Prostate gland (tissue), 2 donors: Measurements from ENCODE around the gene TMEM219. TPM values are rescaled to one million over a fixed set of nuclear protein-coding genes. Genes with fewer than 3 reads are reported as not detected.
"Not testable (repeated sequence)": the region's sequence is repeated elsewhere in the genome, so short reads cannot be mapped to it uniquely, and the experiment has no call there.

Experiments used
- DNase-seq: peaks from one replicate; pipeline ENCODE4 v3.0.0-alpha.2; 2019; ENCODE audit warnings: low spot score
- H3K27ac ChIP-seq, 2 donors: fragments of 200-600 bp; sonication (generic); 2 replicates each; pipeline ENCODE4 v1.5.1; 2017 to 2019
- H3K27me3 ChIP-seq: fragments of 200-600 bp; sonication (generic); replicated peaks from 2 replicates; pipeline ENCODE4 v1.5.1; 2019; ENCODE audit not compliant: insufficient read depth
- H3K36me3 ChIP-seq, 2 donors: fragments of 200-600 bp; sonication (generic); 1 replicate in 1 of 2; 2 replicates in 1 of 2; pipeline versions ENCODE4 v1.5.1 to v1.8.1; 2017 to 2019
- H3K4me1 ChIP-seq: fragments of 200-600 bp; sonication (generic); replicated peaks from 2 replicates; pipeline ENCODE4 v1.5.1; 2019
- H3K4me3 ChIP-seq, 2 donors: fragments of 200-600 bp; sonication (generic); 2 replicates each; pipeline ENCODE4 v1.5.1; 2017 to 2019
- H3K9me3 ChIP-seq: fragments of 200-600 bp; sonication (generic); 2 replicates; pipeline ENCODE4 v1.5.1; 2017
- CTCF ChIP-seq, 4 experiments: fragments of 200-600 bp in 2 of 4; fragments of 450-650 bp in 2 of 4; sonication (generic) in 2 of 4; IDR thresholded peaks; 1 replicate in 3 of 4; 2 replicates in 1 of 4; pipeline ENCODE4 v1.5.1; 2016 to 2019; ENCODE audit warnings: antibody characterized with exemption in 4 of 4, mild to moderate bottlenecking in 2 of 4, moderate library complexity in 2 of 4
- POLR2A ChIP-seq: fragments of 450-650 bp; IDR thresholded peaks from one replicate; pipeline ENCODE4 v1.6.1; 2016; ENCODE audit warnings: antibody characterized with exemption, mild to moderate bottlenecking
- POLR2AphosphoS5 ChIP-seq: sonication (generic); formaldehyde crosslinking; IDR thresholded peaks from one replicate; pipeline ENCODE4 v1.6.1; 2017; ENCODE audit warnings: antibody characterized with exemption
- WGBS: methylation state at CpG from one replicate; pipeline ENCODE4 v1.1.5; 2018; 5-methylcytosine and 5-hydroxymethylcytosine counted together
- intact Hi-C: fragments of 100-400 bp; cut with DNase I; formaldehyde crosslinking; loops from one replicate; pipeline ENCODE4 v1.14.2; 2022
- total RNA-seq, 2 donors: library from RNA; depleted of rRNA; stranded (reverse); fragments of >200 nt; gene quantifications; one replicate each; pipeline ENCODE4 v1.1.0, GENCODE V29; 2016

Gene TMEM219
- total RNA-seq, 2 donors from 2014 or later: 188 to 218 TPM

- no peak overlapping the region for H3K4me3 ChIP-seq
- H3K27ac ChIP-seq: no peak overlapping the region
- intact Hi-C loops: no loop called here
- no peak for DNase-seq
- no peaks in the 10 kb centered on the region for H3K36me3 ChIP-seq
- TF ChIP-seq POLR2AphosphoS5 (no peak), POLR2A (no peak), CTCF (IDR thresholded peaks at IDR 0.05) (no peak)
- no peaks in the 10 kb centered on the region for H3K4me1 ChIP-seq
- 84% methylated on average over 5 of the region's 5 CpGs for WGBS
- H3K9me3 ChIP-seq: no peaks in the 10 kb centered on the region
- no peaks in the 10 kb centered on the region for H3K27me3 ChIP-seq
These were observed 3.1 kb upstream of the TMEM219 start for GRCh38 chr16:29958756-29959155.

DNA sequence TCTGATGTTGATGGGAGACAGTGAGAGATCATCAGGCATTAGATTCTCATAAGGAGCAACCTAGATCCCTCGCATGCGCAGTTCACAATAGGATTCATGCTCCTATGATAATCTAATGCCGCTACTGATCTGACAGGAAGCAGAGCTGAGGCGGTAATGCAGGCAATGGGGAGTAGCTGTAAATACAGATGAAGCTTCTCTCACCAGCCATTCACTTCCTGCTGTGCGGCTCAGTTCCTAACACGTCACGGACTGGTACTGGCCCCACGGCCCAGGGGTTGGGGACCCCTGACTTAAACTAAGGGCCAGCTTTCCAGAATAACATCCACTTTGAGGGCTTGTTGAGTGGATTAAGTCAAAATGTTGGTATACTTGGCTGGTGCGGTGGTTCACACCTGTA, 2.6 kb upstream of the TMEM219 start:
- WGBS: 85% methylated on average over 9 of the region's 9 CpGs
- H3K9me3 ChIP-seq: no peaks in the 10 kb centered on the region
- no peaks in the 10 kb centered on the region for H3K27me3 ChIP-seq
- TF ChIP-seq CTCF (IDR thresholded peaks at IDR 0.05) (no peak), POLR2AphosphoS5 (no peak), POLR2A (no peak)
- no peak overlapping the region for H3K4me3 ChIP-seq
- no peak overlapping the region for H3K27ac ChIP-seq
- DNase-seq: no peak
- intact Hi-C loops: no loop called here
- no peaks in the 10 kb centered on the region for H3K4me1 ChIP-seq
- no peaks in the 10 kb centered on the region for H3K36me3 ChIP-seq

- not testable (repeated sequence) for H3K27ac ChIP-seq, H3K36me3 ChIP-seq, H3K4me1 ChIP-seq, H3K4me3 ChIP-seq, DNase-seq, H3K27me3 ChIP-seq, H3K9me3 ChIP-seq
- intact Hi-C loops: loop anchor here (10.0 kb wide), 1 partner anchor 135 kb away; the partner anchor contains the start of gene MVP
- WGBS: 94% methylated on average over 4 of the region's 4 CpGs
These were observed 2.1 kb upstream of the TMEM219 start for GRCh38 chr16:29959821-29960220.

GRCh38 chr16:29961127-29961478, 776 bp upstream of the TMEM219 start:
- H3K36me3 ChIP-seq: no peaks in the 10 kb centered on the region
- H3K4me3 ChIP-seq: peak overlapping the region; percentile 70 to 71
- H3K9me3 ChIP-seq: no peaks in the 10 kb centered on the region
- H3K27ac ChIP-seq: peak overlapping the region; percentile 90 to 93
- no peak for DNase-seq
- no peak for TF ChIP-seq CTCF (IDR thresholded peaks at IDR 0.05)
- TF ChIP-seq POLR2A: no peak
- TF ChIP-seq POLR2AphosphoS5: no peak
- H3K27me3 ChIP-seq: no peaks in the 10 kb centered on the region
- WGBS: 43% methylated on average over 10 of the region's 10 CpGs
- intact Hi-C loops: loop anchor here (10.0 kb wide), 1 partner anchor 136 kb away; the partner anchor contains the start of gene MVP
- H3K4me1 ChIP-seq: no peaks in the 10 kb centered on the region

DNA sequence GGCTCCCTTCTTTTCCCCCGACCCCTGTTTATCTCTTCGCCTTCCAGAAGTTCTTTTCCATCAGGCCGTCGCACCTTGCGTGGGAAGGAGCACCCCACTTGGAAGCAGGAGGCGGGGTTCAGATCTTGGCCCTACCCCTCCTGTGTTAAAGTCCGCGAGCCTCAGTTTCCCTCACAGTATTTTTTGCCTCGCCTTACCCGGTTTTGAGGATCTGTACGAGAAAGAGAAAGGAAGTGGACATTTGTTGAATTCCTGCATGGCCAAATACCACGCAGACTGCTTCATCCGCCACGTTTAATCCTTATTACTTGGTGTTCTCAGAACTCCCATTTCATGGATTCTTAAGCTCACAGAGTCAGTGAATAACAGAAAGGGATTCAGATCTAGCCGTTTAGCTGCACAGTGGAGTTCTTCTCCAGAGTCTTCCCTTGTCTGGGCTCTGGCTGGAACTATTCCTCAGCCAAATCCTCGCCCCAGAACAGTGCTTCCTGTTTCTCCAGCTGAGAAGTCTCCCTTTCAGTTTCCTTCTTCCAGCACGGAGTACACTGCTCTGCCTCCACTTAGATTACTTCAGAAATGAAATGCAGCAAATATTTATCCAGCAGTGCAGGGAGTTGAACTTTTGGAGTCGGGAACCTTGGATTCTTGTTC, 590 bp downstream of the TMEM219 start:
- intact Hi-C loops: loop anchor here (10.0 kb wide), 1 partner anchor 138 kb away; the partner anchor contains the start of gene MVP
- Histone ChIP-seq H3K4me3 (peak overlapping the region; percentile 70 to 71), H3K4me1 (no peaks in the 10 kb centered on the region), H3K9me3 (no peaks in the 10 kb centered on the region), H3K27me3 (no peaks in the 10 kb centered on the region), H3K27ac (peak overlapping the region; percentile 90 to 93), H3K36me3 (no peaks in the 10 kb centered on the region)
- 5% methylated on average over 18 of the region's 18 CpGs for WGBS
- DNase-seq: peak; percentile 24
- TF ChIP-seq POLR2AphosphoS5: peak; percentile 35
- no peak for TF ChIP-seq CTCF (IDR thresholded peaks at IDR 0.05)
- TF ChIP-seq POLR2A: peak; percentile 22
